Right renal cortex interstitium (tissue), 3 donors: ENCODE measurements around the gene CD180. TPM values are rescaled to one million over a fixed set of nuclear protein-coding genes. Genes with fewer than 3 reads are reported as not detected.

Experiments
- DNase-seq, 3 donors: peaks; one replicate each; pipeline ENCODE4 v3.0.0-alpha.2; 2013; ENCODE audit warnings: low read depth in 3 of 3, low spot score in 2 of 3
- polyA plus RNA-seq, 3 donors: library from polyadenylated mRNA; unstranded; fragments of 120-200 nt; gene quantifications; one replicate each; pipeline ENCODE4 v1.2.1, GENCODE V29; 2013; ENCODE audit not compliant: insufficient read length in 3 of 3

Gene CD180
- polyA plus RNA-seq, 3 donors, result 0.68 to 0.87 (median 0.78) TPM

GRCh38 chr5:67214707-67215447 is 18.3 kb upstream of the CD180 start:
- no peak for DNase-seq

GRCh38 chr5:67214036-67214435 is 17.4 kb upstream of the CD180 start:
- DNase-seq, result no peak

GRCh38 chr5:67211926-67212325 is 15.3 kb upstream of the CD180 start:
- no peak for DNase-seq

- DNase-seq, result peak; percentile 56 to 65 (median 60)
Observed at GRCh38 chr5:67209141-67209771, 12.7 kb upstream of the CD180 start.

DNA sequence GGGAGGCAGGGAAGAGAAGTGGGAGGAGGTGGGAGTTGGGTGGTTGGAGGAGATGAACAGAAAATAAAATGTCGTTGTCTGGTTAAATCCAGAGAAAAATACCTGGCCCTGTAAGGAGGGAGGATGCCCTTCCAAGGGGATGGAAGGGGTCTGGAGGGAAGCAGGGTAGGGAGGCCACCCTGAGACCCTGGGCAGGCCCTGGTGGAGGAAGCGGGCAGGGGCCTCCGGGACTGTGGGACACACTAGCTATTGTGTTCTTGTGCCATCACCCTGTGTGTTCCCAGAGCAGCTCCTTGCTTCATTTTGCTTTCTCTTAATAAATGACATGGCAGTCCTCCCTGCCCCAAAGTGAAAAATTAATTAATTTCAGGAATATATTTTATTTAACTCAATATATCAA is 11.8 kb upstream of the CD180 start:
- DNase-seq, result no peak

- no peak for DNase-seq
Observed at GRCh38 chr5:67206929-67207328, 10.3 kb upstream of the CD180 start.

GRCh38 chr5:67206461-67206860 is 9.9 kb upstream of the CD180 start:
- no peak for DNase-seq

DNA sequence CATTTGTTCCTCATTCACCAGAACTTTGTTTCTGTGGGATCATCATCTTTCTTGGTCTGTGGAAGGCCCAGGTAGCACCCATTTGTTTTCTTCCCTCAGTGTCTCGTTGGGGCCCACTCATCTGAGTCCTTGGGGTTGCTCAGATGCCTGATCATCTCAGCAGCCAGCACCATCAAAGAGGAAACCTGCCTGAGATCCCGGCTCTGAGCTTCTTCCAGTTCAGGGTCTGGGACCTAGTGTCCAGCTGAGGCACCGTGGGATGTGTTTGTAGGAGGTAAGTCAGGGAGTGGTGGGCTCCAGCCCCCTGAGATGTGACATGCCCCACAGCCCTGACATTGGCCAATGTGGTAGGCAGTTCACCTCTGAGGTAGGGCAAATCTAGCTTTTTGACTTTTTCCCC is 9.4 kb upstream of the CD180 start:
- no peak for DNase-seq

GRCh38 chr5:67204821-67205220 is 8.2 kb upstream of the CD180 start:
- no peak for DNase-seq

DNA sequence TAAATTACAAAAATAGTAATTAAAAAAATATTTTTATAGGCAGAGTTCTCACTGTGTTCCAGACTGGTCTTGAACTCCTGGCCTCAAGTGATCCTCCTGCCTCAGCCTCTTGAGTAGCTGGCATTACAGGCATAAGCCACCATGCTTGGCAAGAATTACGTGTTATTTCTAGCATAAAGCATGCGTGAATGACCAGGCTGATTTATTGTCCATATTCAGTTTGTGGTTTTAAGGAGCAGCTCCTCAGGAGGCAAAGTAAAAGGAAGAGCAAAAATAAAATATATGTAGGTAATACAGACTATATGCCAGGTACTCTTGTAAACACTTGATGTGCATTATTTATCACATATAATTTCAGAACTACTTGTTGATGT is 7.1 kb upstream of the CD180 start:
- DNase-seq, result no peak

- no peak for DNase-seq
Observed at GRCh38 chr5:67202828-67203227, 6.2 kb upstream of the CD180 start.

GRCh38 chr5:67201897-67202549 is 5.4 kb upstream of the CD180 start:
- DNase-seq, result no peak

DNA sequence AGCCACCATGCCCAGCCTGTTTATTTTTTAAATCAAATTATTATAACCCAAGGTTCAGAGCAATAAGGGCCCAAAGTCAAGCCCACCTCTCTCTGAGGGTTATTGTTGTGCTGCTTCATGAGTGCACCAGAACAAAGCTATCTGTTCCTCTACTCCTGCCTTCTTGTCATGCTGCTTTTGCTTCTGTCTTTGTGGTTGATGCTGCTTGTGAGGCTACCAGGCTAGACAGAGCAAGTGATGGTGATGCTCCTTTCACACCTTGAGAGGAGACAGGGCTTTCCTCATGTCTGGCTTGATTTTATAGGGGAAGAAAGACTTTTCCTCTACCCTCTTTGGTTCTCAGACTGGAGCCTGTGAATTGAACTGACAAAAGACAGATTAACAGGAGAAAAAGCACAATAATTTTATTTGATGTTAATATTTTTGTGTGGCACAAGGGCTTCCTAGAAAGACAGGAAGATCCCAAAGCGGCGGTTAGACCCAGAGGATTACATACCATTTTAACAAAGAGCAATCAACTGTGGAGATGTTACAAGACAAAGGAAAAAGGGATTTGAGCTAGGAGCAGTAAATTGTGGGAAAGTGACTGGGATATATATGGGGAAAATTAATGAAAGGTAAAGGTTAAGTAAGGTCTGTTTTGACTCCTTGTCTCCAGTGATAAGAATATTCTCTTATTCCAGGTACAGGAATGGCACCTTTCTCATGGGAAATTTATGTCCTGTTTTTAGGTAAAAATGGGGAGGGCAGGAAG is 4.4 kb upstream of the CD180 start:
- DNase-seq, result no peak

DNA sequence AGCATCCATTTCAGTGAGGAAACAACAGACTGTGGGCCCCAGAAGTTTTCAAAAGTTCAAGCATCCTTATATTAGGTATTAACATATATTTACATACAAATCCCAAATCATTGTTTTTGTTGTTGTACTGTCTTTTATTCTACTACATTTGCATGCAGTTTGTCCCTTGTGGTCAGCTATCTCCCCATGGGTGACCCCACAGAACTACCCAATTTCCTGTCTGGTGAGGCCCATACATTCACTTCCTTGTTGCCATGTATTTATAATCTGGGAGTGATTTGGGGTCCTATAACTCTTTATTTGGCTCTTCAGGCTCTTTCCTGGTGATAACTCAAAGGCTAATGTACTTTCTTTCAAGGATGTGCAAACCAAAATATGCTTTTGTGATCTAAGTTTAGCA is 3.3 kb upstream of the CD180 start:
- DNase-seq, result no peak

DNA sequence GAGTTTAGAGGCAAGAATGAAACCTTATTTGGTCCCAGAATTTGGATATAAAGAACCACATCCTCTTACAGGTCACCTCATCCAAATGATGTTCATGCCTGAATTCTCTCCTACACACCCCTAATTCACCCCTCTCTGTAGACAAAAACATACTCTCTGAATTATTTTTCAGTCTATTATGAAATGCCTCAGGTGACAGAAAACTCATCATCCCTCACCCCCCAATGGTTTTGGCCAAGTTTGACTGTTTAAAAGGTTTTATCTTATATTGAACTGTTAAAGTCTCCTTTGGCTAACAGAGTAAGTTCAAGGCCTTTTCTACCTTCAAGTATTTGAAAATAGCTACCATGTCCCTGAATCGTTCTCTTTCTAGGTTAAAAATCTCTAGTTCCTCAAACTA is 2.3 kb upstream of the CD180 start:
- no peak for DNase-seq

- no peak for DNase-seq
Observed at GRCh38 chr5:67197536-67197935, 937 bp upstream of the CD180 start.

- DNase-seq, result no peak
Observed at GRCh38 chr5:67195406-67196275, 958 bp downstream of the CD180 start.

GRCh38 chr5:67194166-67194565 is 2.4 kb downstream of the CD180 start:
- no peak for DNase-seq

GRCh38 chr5:67193439-67193807 is 3.2 kb downstream of the CD180 start:
- DNase-seq, result no peak

- DNase-seq, result no peak
Observed at GRCh38 chr5:67192719-67193438, 3.7 kb downstream of the CD180 start.
